Stomach smooth muscle (tissue), 2 donors: ENCODE results near the gene PCDHB1.

Experiments
- H3K27ac ChIP-seq: one replicate; pipeline ENCODE4 v1.7.0; 2013; ENCODE audit warnings: mild to moderate bottlenecking, low read length, inconsistent platforms
- H3K27me3 ChIP-seq, 2 donors: one replicate each; pipeline ENCODE4 v1.7.0; 2013; ENCODE audit warnings: low read length in 2 of 2; ENCODE audit not compliant: insufficient read depth in 2 of 2, control insufficient read depth in 1 of 2
- H3K36me3 ChIP-seq, 2 donors: one replicate each; pipeline ENCODE4 v1.7.0; 2013; ENCODE audit warnings: low read length in 2 of 2; ENCODE audit not compliant: control insufficient read depth in 2 of 2, insufficient read depth in 2 of 2
- H3K4me1 ChIP-seq: one replicate; pipeline ENCODE4 v1.7.0; 2013; ENCODE audit warnings: low read length; ENCODE audit not compliant: control insufficient read depth, insufficient read depth
- H3K4me3 ChIP-seq, 2 donors: one replicate each; pipeline ENCODE4 v1.7.0; 2013; ENCODE audit warnings: low read length in 2 of 2
- H3K9ac ChIP-seq, 2 donors: one replicate each; pipeline ENCODE4 v1.7.0; 2013; ENCODE audit warnings: low read length in 2 of 2, mild to moderate bottlenecking in 1 of 2
- H3K9me3 ChIP-seq, 2 donors: one replicate each; pipeline ENCODE4 v1.7.0; 2013; ENCODE audit warnings: low read length in 2 of 2; ENCODE audit not compliant: control insufficient read depth in 2 of 2
- donor health status: healthy.
- donor health status: Pancreatic carcinoma.

The PCDHB1 gene, protein sequence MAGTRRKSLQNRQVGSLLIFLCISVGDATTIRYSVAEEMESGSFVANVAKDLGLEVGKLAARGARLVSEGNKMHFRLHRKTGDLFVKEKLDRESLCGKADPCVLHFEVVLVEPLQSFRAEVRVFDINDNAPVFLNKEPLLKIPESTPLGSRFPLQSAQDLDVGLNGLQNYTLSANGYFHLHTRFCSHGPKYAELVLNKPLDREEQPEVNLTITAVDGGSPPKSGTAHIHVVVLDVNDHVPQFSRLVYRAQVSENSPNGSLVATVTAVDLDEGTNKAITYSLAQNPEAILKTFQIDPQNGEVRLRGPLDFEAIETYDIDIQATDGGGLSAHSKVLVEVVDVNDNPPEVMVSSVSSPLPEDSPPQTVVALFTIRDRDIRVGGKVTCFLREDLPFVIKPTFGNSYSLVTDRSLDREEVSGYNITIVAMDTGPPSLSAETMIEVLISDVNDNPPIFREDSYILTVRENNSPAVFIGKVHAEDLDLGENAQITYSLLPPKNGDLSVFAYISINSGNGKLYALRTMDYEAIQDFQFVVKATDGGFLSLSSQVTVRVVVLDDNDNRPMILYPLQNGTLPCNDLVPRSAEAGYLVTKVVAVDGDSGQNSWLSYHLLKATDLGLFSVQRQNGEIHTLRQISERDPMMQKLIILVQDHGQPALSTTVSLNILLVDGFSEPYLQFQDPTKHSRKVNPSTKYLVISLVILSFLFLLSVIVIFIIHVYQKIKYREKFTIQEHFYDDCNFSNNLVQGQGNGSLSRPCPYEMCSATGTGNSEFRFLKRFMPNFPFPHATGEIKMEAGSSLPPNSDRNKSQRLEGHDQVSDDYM

DNA sequence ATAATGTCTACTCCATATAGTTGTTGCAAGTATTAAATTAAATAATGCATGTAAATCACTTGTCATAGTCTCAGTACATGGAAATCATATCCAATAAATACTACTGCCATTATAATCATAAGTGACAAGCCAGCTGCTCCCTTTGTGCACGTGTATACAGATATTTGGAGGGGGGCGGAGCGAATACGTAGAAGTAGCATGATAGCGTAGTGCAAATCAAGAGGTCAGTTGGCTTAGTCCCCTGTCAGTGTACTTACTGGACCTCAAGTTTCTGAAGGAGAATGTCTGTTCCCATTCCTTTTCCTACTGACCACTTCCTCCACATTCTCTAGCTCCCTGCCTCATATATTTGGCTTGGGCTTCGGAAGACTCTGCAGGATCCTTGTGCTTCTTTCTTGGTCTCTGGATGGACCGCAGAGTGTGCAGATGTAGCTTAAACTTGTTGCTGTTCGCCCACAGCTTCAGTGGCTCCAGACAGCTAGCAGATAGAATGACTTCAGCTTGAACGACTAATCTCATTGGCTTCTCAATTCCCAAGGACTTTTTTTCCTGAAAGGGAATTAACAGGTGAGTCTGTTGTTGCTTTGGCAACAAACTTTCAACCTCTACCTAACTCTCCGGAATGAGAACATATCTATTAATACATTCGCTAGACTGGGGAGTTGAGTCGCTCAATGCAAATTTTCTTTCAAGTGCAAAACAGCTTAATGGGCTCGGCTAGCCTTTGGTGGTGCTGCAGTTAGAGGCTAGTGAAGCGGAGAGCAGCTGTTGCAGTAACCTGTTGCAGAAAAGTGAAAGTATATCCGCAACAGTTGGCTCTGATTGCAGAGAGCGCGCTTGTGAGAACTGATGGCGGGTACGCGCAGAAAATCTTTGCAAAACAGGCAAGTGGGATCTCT lies at the start of gene PCDHB1:
PCDHB1 (plus strand) TSS at position 753 of the 899 bp plus-strand sequence; CDS start at position 850, 97 bp downstream.
- Histone ChIP-seq H3K27ac (no peak within 1 kb of the TSS), H3K9ac (peak within 1 kb of the TSS in 1 of 2 donors; percentile 42), H3K4me1 (peaks cover 5% of the 10 kb centered on the region), H3K9me3 (no peaks in the 10 kb centered on the region), H3K4me3 (peak within 1 kb of the TSS; percentile 84 to 93), H3K27me3 (peaks cover 7 to 15% of the 10 kb centered on the region in 2 donors), H3K36me3 (no peaks in the 10 kb centered on the region)

DNA sequence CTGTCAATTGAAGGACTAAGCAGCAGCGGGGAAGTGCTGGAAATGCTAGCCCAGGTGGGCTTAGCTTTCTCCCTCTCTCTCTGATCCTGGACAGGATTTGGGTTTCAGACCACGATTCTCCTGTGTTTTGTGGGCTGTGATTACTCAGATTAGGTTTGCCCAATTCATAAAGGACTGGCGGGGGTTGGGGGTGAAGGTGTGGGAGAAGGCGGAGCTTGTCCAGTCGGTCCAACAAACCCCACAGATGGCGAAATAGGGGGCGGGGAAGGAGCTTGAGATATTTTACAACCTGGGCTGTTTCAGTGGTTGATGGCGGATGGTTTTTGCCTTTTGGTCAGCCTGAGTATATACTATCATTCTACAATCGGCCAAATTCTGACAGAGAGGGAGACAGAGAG lies 49.7 kb upstream of the PCDHB1 start:
- Histone ChIP-seq H3K9ac (no peak overlapping the region), H3K9me3 (no peaks in the 10 kb centered on the region), H3K27ac (no peak overlapping the region), H3K4me3 (peak overlapping the region in 1 of 2 donors; percentile 60), H3K4me1 (peaks cover 8% of the 10 kb centered on the region), H3K36me3 (no peaks in the 10 kb centered on the region), H3K27me3 (peaks cover 4 to 5% of the 10 kb centered on the region in 2 donors)

DNA sequence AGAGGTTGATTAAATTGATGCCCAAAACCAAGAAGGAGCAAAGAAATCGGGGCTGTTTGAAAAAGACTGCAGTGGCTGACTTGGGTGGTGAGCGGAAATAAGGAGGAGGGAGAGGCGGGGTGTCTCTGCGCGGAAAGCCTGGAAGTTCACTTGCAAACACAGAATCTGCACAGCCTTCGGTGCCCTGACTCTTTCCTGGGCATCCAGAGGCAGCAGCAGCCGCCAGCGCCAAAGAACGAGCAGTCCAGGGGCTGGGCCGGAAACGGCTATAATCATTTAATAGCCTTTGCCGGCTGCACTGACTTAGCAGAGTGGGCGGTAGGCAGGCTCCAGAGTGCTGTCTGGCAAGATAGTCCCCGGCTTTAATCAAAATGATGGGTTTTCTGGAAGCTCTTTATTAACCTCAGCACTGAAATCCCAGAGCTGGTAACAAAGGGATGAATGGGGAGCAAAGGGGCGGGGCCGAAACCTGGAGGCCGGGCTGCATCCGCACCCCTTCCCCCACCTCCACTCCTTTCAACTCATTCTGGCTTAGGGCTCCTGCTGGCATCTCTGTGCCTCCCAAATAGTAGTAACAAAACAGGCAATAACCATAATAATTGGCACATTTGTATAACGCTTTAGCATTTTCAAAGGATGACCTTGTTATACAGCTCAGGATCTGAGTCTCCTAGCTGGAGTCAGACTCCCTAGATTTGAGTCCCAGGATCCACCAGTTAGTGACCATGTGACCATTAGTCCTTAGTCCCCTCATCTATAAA lies 49.1 kb upstream of the PCDHB1 start:
- Histone ChIP-seq H3K4me1 (peaks cover 8% of the 10 kb centered on the region), H3K36me3 (no peaks in the 10 kb centered on the region), H3K4me3 (peak overlapping the region in 1 of 2 donors; percentile 60), H3K9ac (no peak overlapping the region), H3K9me3 (no peaks in the 10 kb centered on the region), H3K27me3 (peaks cover 4 to 5% of the 10 kb centered on the region in 2 donors), H3K27ac (no peak overlapping the region)

DNA sequence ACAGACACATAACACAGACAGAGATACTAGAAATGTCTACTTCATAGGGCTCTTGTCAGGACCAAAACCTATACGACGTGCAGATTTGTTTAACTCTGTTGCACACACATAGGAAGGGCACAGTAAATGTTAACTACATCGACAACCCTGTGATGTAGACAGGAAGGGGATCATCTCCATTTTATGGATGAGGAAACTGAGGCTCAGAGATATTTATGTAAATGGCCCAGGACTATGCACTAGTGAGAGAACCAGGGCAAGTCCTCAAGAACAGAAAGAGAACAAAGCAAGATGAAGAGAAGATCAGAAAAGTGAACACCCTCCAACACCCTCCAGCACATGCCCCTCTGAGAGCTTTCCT lies 48.6 kb upstream of the PCDHB1 start:
- Histone ChIP-seq H3K36me3 (no peaks in the 10 kb centered on the region), H3K4me3 (no peak overlapping the region), H3K27ac (no peak overlapping the region), H3K27me3 (peaks cover 4 to 5% of the 10 kb centered on the region in 2 donors), H3K4me1 (peaks cover 8% of the 10 kb centered on the region), H3K9ac (no peak overlapping the region), H3K9me3 (no peaks in the 10 kb centered on the region)

DNA sequence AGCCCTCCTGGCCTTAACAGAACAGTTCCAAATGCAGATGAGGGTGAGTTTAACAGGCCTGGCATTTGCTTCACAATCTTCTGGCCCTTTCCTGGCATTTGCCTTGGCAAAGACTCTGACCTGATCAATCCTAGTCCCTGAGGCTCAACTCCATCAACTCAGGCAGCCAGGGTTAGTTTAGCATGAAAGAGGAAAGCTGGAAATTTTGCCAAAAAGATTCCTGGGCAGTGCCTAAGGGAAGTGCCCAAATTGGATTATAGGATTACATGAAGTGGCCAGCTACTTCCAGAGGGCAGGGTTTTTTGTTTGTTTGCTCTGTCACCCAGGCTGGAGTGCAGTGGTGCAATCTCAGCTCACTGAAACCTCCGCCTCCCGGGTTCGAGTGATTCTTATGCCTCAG lies 48.1 kb upstream of the PCDHB1 start:
- no peak overlapping the region for H3K27ac ChIP-seq
- H3K4me1 ChIP-seq, result peaks cover 8% of the 10 kb centered on the region
- H3K36me3 ChIP-seq, result no peaks in the 10 kb centered on the region
- no peak overlapping the region for H3K4me3 ChIP-seq
- no peaks in the 10 kb centered on the region for H3K9me3 ChIP-seq
- H3K9ac ChIP-seq, result no peak overlapping the region
- peaks cover 4 to 5% of the 10 kb centered on the region in 2 donors for H3K27me3 ChIP-seq

DNA sequence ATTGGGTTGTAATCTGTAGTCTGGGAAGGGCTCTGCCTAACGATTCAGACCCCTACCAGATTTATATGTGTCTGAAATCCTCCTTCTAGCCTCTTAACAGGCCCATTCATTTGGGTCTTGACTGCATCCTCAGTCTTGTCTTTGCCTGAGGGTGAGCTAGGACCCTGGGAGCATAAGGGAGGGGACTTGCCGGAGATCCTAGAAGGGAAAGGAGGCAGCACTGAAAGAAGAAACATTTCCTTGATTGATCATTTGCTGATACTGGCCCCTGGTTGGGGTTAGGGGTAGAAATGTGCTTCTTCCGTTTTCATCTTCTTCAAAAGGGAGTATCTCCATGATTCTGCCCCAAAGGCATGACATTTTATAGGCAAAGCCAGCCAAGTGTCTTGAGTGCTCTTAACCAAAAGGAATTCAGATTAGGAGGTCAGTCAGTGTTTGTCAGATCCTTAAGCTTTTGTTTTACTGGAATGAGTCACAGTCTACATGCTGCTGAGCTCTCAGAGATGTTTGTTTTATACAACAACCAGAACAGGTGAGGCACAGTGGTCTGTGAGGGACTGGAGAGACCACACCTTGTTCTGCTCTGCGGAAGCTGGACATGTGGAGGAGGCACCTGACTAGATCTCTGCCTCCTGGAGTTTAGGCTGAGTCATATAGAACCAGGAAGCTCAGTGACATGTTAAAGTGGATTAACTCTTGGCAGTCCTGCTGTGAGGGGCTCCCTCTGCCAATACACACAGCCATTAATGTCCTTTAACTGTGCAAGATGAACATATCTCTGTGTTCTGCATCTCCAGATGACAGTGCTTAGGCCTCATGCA lies 47.2 kb upstream of the PCDHB1 start:
- Histone ChIP-seq H3K9ac (no peak overlapping the region), H3K9me3 (no peaks in the 10 kb centered on the region), H3K27ac (no peak overlapping the region), H3K27me3 (peaks cover 4 to 5% of the 10 kb centered on the region in 2 donors), H3K36me3 (no peaks in the 10 kb centered on the region), H3K4me3 (no peak overlapping the region), H3K4me1 (peaks cover 8% of the 10 kb centered on the region)

DNA sequence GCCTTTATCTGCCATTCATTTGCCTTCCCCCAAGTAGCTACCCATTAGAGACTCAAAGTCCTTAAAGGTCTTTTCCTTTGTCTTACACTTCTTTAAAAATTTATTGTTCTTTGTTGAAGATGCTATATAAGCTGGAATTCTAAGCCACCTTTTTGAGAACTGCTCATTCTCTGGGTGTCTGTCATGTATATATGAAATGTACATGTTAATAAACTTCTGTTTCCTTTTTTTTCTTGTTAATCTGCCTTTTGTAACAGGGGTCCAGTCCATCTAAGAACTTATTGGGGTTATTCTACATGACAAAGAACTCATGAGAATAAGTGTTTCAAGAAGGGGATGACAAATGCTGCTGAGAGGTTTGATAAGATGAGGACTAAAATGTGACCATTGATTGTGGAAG lies 43.4 kb upstream of the PCDHB1 start:
- Histone ChIP-seq H3K36me3 (no peaks in the 10 kb centered on the region), H3K27me3 (no peaks in the 10 kb centered on the region), H3K9ac (no peak overlapping the region), H3K27ac (no peak overlapping the region), H3K9me3 (no peaks in the 10 kb centered on the region), H3K4me1 (no peaks in the 10 kb centered on the region), H3K4me3 (no peak overlapping the region)

DNA sequence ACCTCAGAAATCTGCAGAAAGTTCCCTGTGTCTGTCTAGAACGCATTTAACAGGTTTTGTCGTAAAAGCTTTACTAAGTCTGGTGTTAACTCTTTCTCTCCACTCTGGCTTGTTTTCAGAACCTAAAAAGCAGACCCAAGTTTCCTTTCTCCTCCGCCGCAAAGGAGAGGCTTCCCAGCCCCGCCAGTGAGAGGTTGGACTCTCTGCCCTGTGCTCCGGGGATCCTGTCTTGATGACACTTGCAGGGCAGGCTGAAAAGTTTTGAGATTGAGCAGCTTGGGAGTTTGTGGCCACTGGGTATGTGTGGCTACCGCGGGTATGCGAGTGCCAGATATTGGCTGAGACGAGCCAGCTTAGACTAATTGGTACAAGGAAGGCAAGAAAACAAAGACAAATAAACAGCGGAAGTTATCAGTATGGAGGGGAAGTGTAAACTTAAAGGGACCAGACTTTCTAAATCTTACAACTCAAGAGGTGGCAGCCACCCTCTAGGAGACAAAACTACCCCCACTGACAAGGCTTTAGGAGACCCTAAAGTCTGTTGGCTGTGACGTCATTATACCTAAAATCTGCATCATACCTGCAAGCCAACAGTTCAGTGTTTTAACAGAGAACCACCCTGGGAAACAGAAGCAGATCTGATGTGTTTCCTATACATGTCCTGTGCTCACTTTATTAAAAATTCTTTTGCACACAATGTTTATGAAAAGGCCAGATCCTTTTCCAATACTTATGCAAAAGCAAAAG lies 41.0 kb upstream of the PCDHB1 start:
- H3K27me3 ChIP-seq, result no peaks in the 10 kb centered on the region
- H3K4me3 ChIP-seq, result no peak overlapping the region
- H3K9me3 ChIP-seq, result no peaks in the 10 kb centered on the region
- H3K36me3 ChIP-seq, result no peaks in the 10 kb centered on the region
- no peak overlapping the region for H3K9ac ChIP-seq
- no peak overlapping the region for H3K27ac ChIP-seq
- no peaks in the 10 kb centered on the region for H3K4me1 ChIP-seq

DNA sequence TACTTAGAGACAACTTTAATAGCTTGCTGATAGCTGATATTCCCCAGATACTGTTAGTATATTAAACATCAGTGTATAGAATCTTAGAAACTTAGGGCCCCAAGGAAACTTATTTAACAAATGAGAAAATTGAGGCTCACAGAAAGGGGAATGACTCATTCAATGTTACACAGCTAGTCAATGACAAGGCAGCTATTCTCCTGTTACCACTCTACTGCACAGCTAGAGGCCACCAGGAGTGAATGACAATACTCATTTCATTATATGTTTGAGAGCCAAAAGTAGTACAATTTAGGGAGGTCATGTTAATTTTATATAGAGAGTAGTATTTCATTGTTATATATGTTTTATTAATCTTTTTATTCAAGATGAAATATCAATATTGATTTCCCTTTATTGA lies 33.2 kb upstream of the PCDHB1 start:
- Histone ChIP-seq H3K27me3 (no peaks in the 10 kb centered on the region), H3K9ac (no peak overlapping the region), H3K4me1 (no peaks in the 10 kb centered on the region), H3K4me3 (no peak overlapping the region), H3K27ac (no peak overlapping the region), H3K36me3 (no peaks in the 10 kb centered on the region), H3K9me3 (no peaks in the 10 kb centered on the region)
